ENCODE data around the gene TYW1. TPM values are rescaled to one million over a fixed set of nuclear protein-coding genes. Genes with fewer than 3 reads are reported as not detected.
A peak's percentile ranks its signal among the peaks of the same experiment; 100 is the strongest.
"Not testable (repeated sequence)": the region's sequence is repeated elsewhere in the genome, so short reads cannot be mapped to it uniquely, and the experiment has no call there.

Gene TYW1
- polyA plus RNA-seq, 4 donors, result 3.4 to 18.8 (median 8.1) TPM

- 93 to 99% (median 97%) methylated on average over 2 of the region's 2 CpGs for WGBS, 3 donors
- DNase-seq; FAIRE-seq; H3K27ac ChIP-seq (ENCODE audit: low read depth in 1 of 3, low read length in 2 of 3); H3K27me3 ChIP-seq (ENCODE audit: control insufficient read depth in 3 of 3, insufficient read depth in 3 of 3, low read length in 3 of 3); H3K4me3 ChIP-seq (ENCODE audit: low read depth in 1 of 3, low read length in 3 of 3); H3K4me1 ChIP-seq (ENCODE audit: control insufficient read depth in 3 of 3, insufficient read depth in 2 of 3, low read depth in 1 of 3, low read length in 2 of 3): not testable (repeated sequence)
- peaks cover 0 to 24% of the 10 kb centered on the region in 2 donors for H3K9me3 ChIP-seq (ENCODE audit: control insufficient read depth in 2 of 2, insufficient read depth in 1 of 2, low read depth in 1 of 2, low read length in 1 of 2)
- peaks cover 0 to 20% (median 4%) of the 10 kb centered on the region in 3 donors for H3K36me3 ChIP-seq (ENCODE audit: control insufficient read depth in 3 of 3, insufficient read depth in 2 of 3, low read depth in 1 of 3, low read length in 3 of 3)
Observed at GRCh38 chr7:67076120-67076519, 79.5 kb downstream of the TYW1 start.

GRCh38 chr7:67082880-67083279 lies 86.2 kb downstream of the TYW1 start:
- not testable (repeated sequence) for DNase-seq; H3K4me3 ChIP-seq (ENCODE audit: low read depth in 1 of 3, low read length in 3 of 3); H3K4me1 ChIP-seq (ENCODE audit: control insufficient read depth in 3 of 3, insufficient read depth in 2 of 3, low read depth in 1 of 3, low read length in 2 of 3); FAIRE-seq; H3K27me3 ChIP-seq (ENCODE audit: control insufficient read depth in 3 of 3, insufficient read depth in 3 of 3, low read length in 3 of 3); H3K27ac ChIP-seq (ENCODE audit: low read depth in 1 of 3, low read length in 2 of 3); H3K9me3 ChIP-seq (ENCODE audit: control insufficient read depth in 2 of 2, insufficient read depth in 1 of 2, low read depth in 1 of 2, low read length in 1 of 2)
- H3K36me3 ChIP-seq (ENCODE audit: control insufficient read depth in 3 of 3, insufficient read depth in 2 of 3, low read depth in 1 of 3, low read length in 3 of 3), result peaks cover 0 to 13% (median 4%) of the 10 kb centered on the region in 3 donors
- 96 to 99% (median 96%) methylated on average over 4 of the region's 4 CpGs for WGBS, 3 donors

- WGBS, 3 donors, result 34 to 77% (median 61%) methylated on average over 10 of the region's 10 CpGs
- FAIRE-seq; H3K36me3 ChIP-seq (ENCODE audit: control insufficient read depth in 3 of 3, insufficient read depth in 2 of 3, low read depth in 1 of 3, low read length in 3 of 3); H3K4me3 ChIP-seq (ENCODE audit: low read depth in 1 of 3, low read length in 3 of 3); H3K4me1 ChIP-seq (ENCODE audit: control insufficient read depth in 3 of 3, insufficient read depth in 2 of 3, low read depth in 1 of 3, low read length in 2 of 3); H3K27me3 ChIP-seq (ENCODE audit: control insufficient read depth in 3 of 3, insufficient read depth in 3 of 3, low read length in 3 of 3); H3K9me3 ChIP-seq (ENCODE audit: control insufficient read depth in 2 of 2, insufficient read depth in 1 of 2, low read depth in 1 of 2, low read length in 1 of 2): not testable (repeated sequence)
- H3K27ac ChIP-seq (ENCODE audit: low read depth in 1 of 3, low read length in 2 of 3), result peak overlapping the region in 1 of 3 donors; percentile 59
- DNase-seq, result peak; percentile 68 to 91
Observed at GRCh38 chr7:67089261-67089660, 92.6 kb downstream of the TYW1 start.

GRCh38 chr7:67091053-67091452 lies 94.4 kb downstream of the TYW1 start:
- not testable (repeated sequence) for H3K9me3 ChIP-seq (ENCODE audit: control insufficient read depth in 2 of 2, insufficient read depth in 1 of 2, low read depth in 1 of 2, low read length in 1 of 2); DNase-seq; H3K4me1 ChIP-seq (ENCODE audit: control insufficient read depth in 3 of 3, insufficient read depth in 2 of 3, low read depth in 1 of 3, low read length in 2 of 3); FAIRE-seq; H3K4me3 ChIP-seq (ENCODE audit: low read depth in 1 of 3, low read length in 3 of 3); H3K27me3 ChIP-seq (ENCODE audit: control insufficient read depth in 3 of 3, insufficient read depth in 3 of 3, low read length in 3 of 3); H3K27ac ChIP-seq (ENCODE audit: low read depth in 1 of 3, low read length in 2 of 3); H3K36me3 ChIP-seq (ENCODE audit: control insufficient read depth in 3 of 3, insufficient read depth in 2 of 3, low read depth in 1 of 3, low read length in 3 of 3)
- WGBS, 3 donors, result 100% methylated on average over 1 of the region's 2 CpGs; no CpG with 5 or more reads in 2 of the 3 donors

- peaks cover 0 to 14% (median 0%) of the 10 kb centered on the region in 3 donors for H3K4me1 ChIP-seq (ENCODE audit: control insufficient read depth in 3 of 3, insufficient read depth in 2 of 3, low read depth in 1 of 3, low read length in 2 of 3)
- not testable (repeated sequence) for DNase-seq; H3K4me3 ChIP-seq (ENCODE audit: low read depth in 1 of 3, low read length in 3 of 3); H3K36me3 ChIP-seq (ENCODE audit: control insufficient read depth in 3 of 3, insufficient read depth in 2 of 3, low read depth in 1 of 3, low read length in 3 of 3); H3K27me3 ChIP-seq (ENCODE audit: control insufficient read depth in 3 of 3, insufficient read depth in 3 of 3, low read length in 3 of 3); H3K27ac ChIP-seq (ENCODE audit: low read depth in 1 of 3, low read length in 2 of 3); H3K9me3 ChIP-seq (ENCODE audit: control insufficient read depth in 2 of 2, insufficient read depth in 1 of 2, low read depth in 1 of 2, low read length in 1 of 2); FAIRE-seq
- WGBS, 3 donors, result 33 to 71% methylated on average over 1 of the region's 1 CpG; no CpG with 5 or more reads in 1 of the 3 donors
Observed at GRCh38 chr7:67098031-67098430, 101.4 kb downstream of the TYW1 start.

- not testable (repeated sequence) for H3K27me3 ChIP-seq (ENCODE audit: control insufficient read depth in 3 of 3, insufficient read depth in 3 of 3, low read length in 3 of 3); H3K9me3 ChIP-seq (ENCODE audit: control insufficient read depth in 2 of 2, insufficient read depth in 1 of 2, low read depth in 1 of 2, low read length in 1 of 2); FAIRE-seq
Observed at GRCh38 chr7:67099406-67099805, 102.8 kb downstream of the TYW1 start.

GRCh38 chr7:67100038-67100437 lies 103.4 kb downstream of the TYW1 start:
- not testable (repeated sequence) for H3K27me3 ChIP-seq (ENCODE audit: control insufficient read depth in 3 of 3, insufficient read depth in 3 of 3, low read length in 3 of 3); H3K4me3 ChIP-seq (ENCODE audit: low read depth in 1 of 3, low read length in 3 of 3)
- WGBS, 3 donors, result 83 to 92% (median 89%) methylated on average over 6 of the region's 6 CpGs

More at GRCh38 chr7:67099406-67099805, 102.8 kb downstream of the TYW1 start:
- H3K4me1 ChIP-seq (ENCODE audit: control insufficient read depth in 3 of 3, insufficient read depth in 2 of 3, low read depth in 1 of 3, low read length in 2 of 3), result peaks cover 0 to 26% (median 0%) of the 10 kb centered on the region in 3 donors
- not testable (repeated sequence) for H3K4me3 ChIP-seq (ENCODE audit: low read depth in 1 of 3, low read length in 3 of 3); DNase-seq; H3K36me3 ChIP-seq (ENCODE audit: control insufficient read depth in 3 of 3, insufficient read depth in 2 of 3, low read depth in 1 of 3, low read length in 3 of 3); H3K27ac ChIP-seq (ENCODE audit: low read depth in 1 of 3, low read length in 2 of 3)
- 93 to 98% (median 94%) methylated on average over 5 of the region's 5 CpGs for WGBS, 3 donors

GRCh38 chr7:67100956-67101361 lies 104.3 kb downstream of the TYW1 start:
- Histone ChIP-seq H3K27me3 (ENCODE audit: control insufficient read depth in 3 of 3, insufficient read depth in 3 of 3, low read length in 3 of 3) (no peaks in the 10 kb centered on the region), H3K36me3 (ENCODE audit: control insufficient read depth in 3 of 3, insufficient read depth in 2 of 3, low read depth in 1 of 3, low read length in 3 of 3) (peaks cover 0 to 2% (median 0%) of the 10 kb centered on the region in 3 donors), H3K4me1 (ENCODE audit: control insufficient read depth in 3 of 3, insufficient read depth in 2 of 3, low read depth in 1 of 3, low read length in 2 of 3) (peaks cover 0 to 35% (median 0%) of the 10 kb centered on the region in 3 donors), H3K27ac (ENCODE audit: low read depth in 1 of 3, low read length in 2 of 3) (peak overlapping the region; percentile 20 to 85 (median 81)), H3K4me3 (ENCODE audit: low read depth in 1 of 3, low read length in 3 of 3) (no peak overlapping the region), H3K9me3 (ENCODE audit: control insufficient read depth in 2 of 2, insufficient read depth in 1 of 2, low read depth in 1 of 2, low read length in 1 of 2) (no peaks in the 10 kb centered on the region)
- DNase-seq (peak; percentile 84 to 85), FAIRE-seq (no peak)
- WGBS, 3 donors, result 10 to 63% (median 37%) methylated on average over 4 of the region's 4 CpGs

More at GRCh38 chr7:67100038-67100437, 103.4 kb downstream of the TYW1 start:
- not testable (repeated sequence) for H3K9me3 ChIP-seq (ENCODE audit: control insufficient read depth in 2 of 2, insufficient read depth in 1 of 2, low read depth in 1 of 2, low read length in 1 of 2); H3K36me3 ChIP-seq (ENCODE audit: control insufficient read depth in 3 of 3, insufficient read depth in 2 of 3, low read depth in 1 of 3, low read length in 3 of 3); FAIRE-seq; DNase-seq
- Histone ChIP-seq H3K4me1 (ENCODE audit: control insufficient read depth in 3 of 3, insufficient read depth in 2 of 3, low read depth in 1 of 3, low read length in 2 of 3) (peaks cover 0 to 32% (median 0%) of the 10 kb centered on the region in 3 donors), H3K27ac (ENCODE audit: low read depth in 1 of 3, low read length in 2 of 3) (peak overlapping the region in 1 of 3 donors; percentile 85)

- H3K4me3 ChIP-seq (ENCODE audit: low read depth in 1 of 3, low read length in 3 of 3); FAIRE-seq; H3K9me3 ChIP-seq (ENCODE audit: control insufficient read depth in 2 of 2, insufficient read depth in 1 of 2, low read depth in 1 of 2, low read length in 1 of 2); H3K27me3 ChIP-seq (ENCODE audit: control insufficient read depth in 3 of 3, insufficient read depth in 3 of 3, low read length in 3 of 3); H3K36me3 ChIP-seq (ENCODE audit: control insufficient read depth in 3 of 3, insufficient read depth in 2 of 3, low read depth in 1 of 3, low read length in 3 of 3): not testable (repeated sequence)
- peaks cover 0 to 32% (median 0%) of the 10 kb centered on the region in 3 donors for H3K4me1 ChIP-seq (ENCODE audit: control insufficient read depth in 3 of 3, insufficient read depth in 2 of 3, low read depth in 1 of 3, low read length in 2 of 3)
- 67 to 74% (median 70%) methylated on average over 4 of the region's 4 CpGs for WGBS, 3 donors
- H3K27ac ChIP-seq (ENCODE audit: low read depth in 1 of 3, low read length in 2 of 3), result peak overlapping the region in 1 of 3 donors; percentile 84
- peak in 1 of 2 donors; percentile 57 for DNase-seq
Observed at GRCh38 chr7:67104937-67105336, 108.3 kb downstream of the TYW1 start.
